ENCODE results near the gene TOR4A. TPM values are rescaled to one million over a fixed set of nuclear protein-coding genes. Genes with fewer than 3 reads are reported as not detected.

TOR4A gene
- total RNA-seq, 2 experiments from 2014 or later: 0.67 to 0.80 TPM

- CTCF ChIA-PET: interaction anchor here (0.6 to 1.8 kb wide), 17 partner anchors 8 to 206 kb away, joined by 3 to 16 read pairs (median 5); partner anchors contain the start of genes MAN1B1, NPDC1, RNF224 and SSNA1
- no peak overlapping the region for H3K4me3 Mint-ChIP-seq
- Histone ChIP-seq H3K4me3 (ENCODE audit: low read length) (no peak overlapping the region), H3K4me1 (ENCODE audit: insufficient read depth, low read length) (peaks cover 47% of the 10 kb centered on the region), H3K36me3 (ENCODE audit: insufficient read depth, low read length) (no peaks in the 10 kb centered on the region), H3K27ac (ENCODE audit: low read depth in 1 of 2, low read length in 2 of 2) (no peak overlapping the region), H3K9me3 (ENCODE audit: control insufficient read depth in 1 of 2, insufficient read depth in 1 of 2, low read length in 2 of 2) (peaks cover 0 to 6% of the 10 kb centered on the region in 2 experiments), H3K27me3 (ENCODE audit: control insufficient read depth in 1 of 2, insufficient read depth in 2 of 2, low read length in 2 of 2) (no peaks in the 10 kb centered on the region)
- H3K27me3 Mint-ChIP-seq: peaks cover 6% of the 10 kb centered on the region
- ATAC-seq (ENCODE audit: poor library complexity): no peak
- peaks cover 5% of the 10 kb centered on the region for H3K4me1 Mint-ChIP-seq (ENCODE audit: low read depth)
- intact Hi-C loops (cut with DNase I, micrococcal nuclease): loop anchor here (1.0 to 5.0 kb wide), 5 partner anchors 27 to 448 kb away; partner anchors contain the start of genes ANAPC2 (in 1 of the 2) and SSNA1 (in 1 of the 2)
- H3K9me3 Mint-ChIP-seq: no peaks in the 10 kb centered on the region
- POLR2A ChIA-PET: interaction anchor here (0.6 to 1.3 kb wide), 6 partner anchors 12 to 370 kb away, joined by 3 to 9 read pairs (median 4); partner anchors contain the start of gene EDF1
- TF ChIP-seq, protein P1, sequence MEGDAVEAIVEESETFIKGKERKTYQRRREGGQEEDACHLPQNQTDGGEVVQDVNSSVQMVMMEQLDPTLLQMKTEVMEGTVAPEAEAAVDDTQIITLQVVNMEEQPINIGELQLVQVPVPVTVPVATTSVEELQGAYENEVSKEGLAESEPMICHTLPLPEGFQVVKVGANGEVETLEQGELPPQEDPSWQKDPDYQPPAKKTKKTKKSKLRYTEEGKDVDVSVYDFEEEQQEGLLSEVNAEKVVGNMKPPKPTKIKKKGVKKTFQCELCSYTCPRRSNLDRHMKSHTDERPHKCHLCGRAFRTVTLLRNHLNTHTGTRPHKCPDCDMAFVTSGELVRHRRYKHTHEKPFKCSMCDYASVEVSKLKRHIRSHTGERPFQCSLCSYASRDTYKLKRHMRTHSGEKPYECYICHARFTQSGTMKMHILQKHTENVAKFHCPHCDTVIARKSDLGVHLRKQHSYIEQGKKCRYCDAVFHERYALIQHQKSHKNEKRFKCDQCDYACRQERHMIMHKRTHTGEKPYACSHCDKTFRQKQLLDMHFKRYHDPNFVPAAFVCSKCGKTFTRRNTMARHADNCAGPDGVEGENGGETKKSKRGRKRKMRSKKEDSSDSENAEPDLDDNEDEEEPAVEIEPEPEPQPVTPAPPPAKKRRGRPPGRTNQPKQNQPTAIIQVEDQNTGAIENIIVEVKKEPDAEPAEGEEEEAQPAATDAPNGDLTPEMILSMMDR (IDR thresholded peaks at IDR 0.05): no peak
- H3K27ac Mint-ChIP-seq: no peak overlapping the region
- no peak for DNase-seq
- H3K36me3 Mint-ChIP-seq (ENCODE audit: low read depth): no peaks in the 10 kb centered on the region
Measured at GRCh38 chr9:137235424-137236237, 41.9 kb upstream of the TOR4A start.

- H3K27ac Mint-ChIP-seq: no peak overlapping the region
- peak overlapping the region; percentile 7 for H3K4me3 ChIP-seq (ENCODE audit: low read length)
Measured at GRCh38 chr9:137236238-137236935, 41.1 kb upstream of the TOR4A start.

More at GRCh38 chr9:137236238-137236935, 41.1 kb upstream of the TOR4A start:
- Mint-ChIP-seq H3K4me3 (no peak overlapping the region), H3K9me3 (no peaks in the 10 kb centered on the region), H3K27me3 (peaks cover 6% of the 10 kb centered on the region), H3K4me1 (ENCODE audit: low read depth) (peaks cover 10% of the 10 kb centered on the region), H3K36me3 (ENCODE audit: low read depth) (peaks cover 6% of the 10 kb centered on the region)
- Histone ChIP-seq H3K27me3 (ENCODE audit: control insufficient read depth in 1 of 2, insufficient read depth in 2 of 2, low read length in 2 of 2) (no peaks in the 10 kb centered on the region), H3K9me3 (ENCODE audit: control insufficient read depth in 1 of 2, insufficient read depth in 1 of 2, low read length in 2 of 2) (peaks cover 0 to 6% of the 10 kb centered on the region in 2 experiments), H3K36me3 (ENCODE audit: insufficient read depth, low read length) (no peaks in the 10 kb centered on the region), H3K4me1 (ENCODE audit: insufficient read depth, low read length) (peaks cover 47% of the 10 kb centered on the region), H3K27ac (ENCODE audit: low read depth in 1 of 2, low read length in 2 of 2) (no peak overlapping the region)
- DNase-seq (peak; percentile 85 to 95 (median 89)), ATAC-seq (ENCODE audit: poor library complexity) (peak; percentile 46)
- intact Hi-C loops (cut with DNase I, micrococcal nuclease): loop anchor here (1.0 to 5.0 kb wide), 5 partner anchors 26 to 449 kb away; partner anchors contain the start of genes ANAPC2 (in 1 of the 2) and SSNA1 (in 1 of the 2)
- TF ChIP-seq, protein P1 (IDR thresholded peaks at IDR 0.05): peak; percentile 99
- POLR2A ChIA-PET: interaction anchor here (0.6 to 1.3 kb wide), 9 partner anchors 13 to 370 kb away, joined by 3 to 9 read pairs (median 5); partner anchors contain the start of genes EDF1, NELFB and TPRN
- CTCF ChIA-PET: interaction anchor here (0.5 to 1.8 kb wide), 36 partner anchors 8 to 1393 kb away, joined by 3 to 18 read pairs (median 4); partner anchors contain the start of genes MAN1B1, NELFB, NPDC1 and NRARP

All from CD4-positive, alpha-beta T cell (primary cell).